Measurements from ENCODE around the gene MAGED2. TPM values are rescaled to one million over a fixed set of nuclear protein-coding genes. Genes with fewer than 3 reads are reported as not detected.

The MAGED2 gene
- polyA plus RNA-seq, 3 donors = 38.3 to 43.5 (median 39.1) TPM

DNA sequence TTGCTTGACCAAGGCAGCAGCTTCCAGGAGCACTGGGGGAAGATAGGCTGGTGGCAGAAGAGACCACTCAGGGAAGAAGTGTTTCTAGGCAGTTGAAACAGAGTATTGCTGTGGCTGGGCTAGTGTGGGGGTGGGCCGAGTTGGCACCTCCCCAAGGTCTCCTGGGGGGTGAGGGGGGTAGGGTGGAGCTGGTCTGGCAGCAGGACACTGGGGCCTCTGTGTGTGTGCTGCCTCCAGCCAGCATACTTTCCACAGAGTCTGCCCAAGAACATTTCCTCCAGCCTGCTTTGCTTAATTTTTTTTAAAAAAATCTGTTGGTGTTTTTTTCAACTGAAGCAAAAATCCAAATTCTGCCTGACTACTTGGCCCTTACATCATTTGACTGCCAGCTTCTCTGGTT, 13.5 kb upstream of the MAGED2 start:
- TF ChIP-seq, protein P1, sequence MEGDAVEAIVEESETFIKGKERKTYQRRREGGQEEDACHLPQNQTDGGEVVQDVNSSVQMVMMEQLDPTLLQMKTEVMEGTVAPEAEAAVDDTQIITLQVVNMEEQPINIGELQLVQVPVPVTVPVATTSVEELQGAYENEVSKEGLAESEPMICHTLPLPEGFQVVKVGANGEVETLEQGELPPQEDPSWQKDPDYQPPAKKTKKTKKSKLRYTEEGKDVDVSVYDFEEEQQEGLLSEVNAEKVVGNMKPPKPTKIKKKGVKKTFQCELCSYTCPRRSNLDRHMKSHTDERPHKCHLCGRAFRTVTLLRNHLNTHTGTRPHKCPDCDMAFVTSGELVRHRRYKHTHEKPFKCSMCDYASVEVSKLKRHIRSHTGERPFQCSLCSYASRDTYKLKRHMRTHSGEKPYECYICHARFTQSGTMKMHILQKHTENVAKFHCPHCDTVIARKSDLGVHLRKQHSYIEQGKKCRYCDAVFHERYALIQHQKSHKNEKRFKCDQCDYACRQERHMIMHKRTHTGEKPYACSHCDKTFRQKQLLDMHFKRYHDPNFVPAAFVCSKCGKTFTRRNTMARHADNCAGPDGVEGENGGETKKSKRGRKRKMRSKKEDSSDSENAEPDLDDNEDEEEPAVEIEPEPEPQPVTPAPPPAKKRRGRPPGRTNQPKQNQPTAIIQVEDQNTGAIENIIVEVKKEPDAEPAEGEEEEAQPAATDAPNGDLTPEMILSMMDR (IDR thresholded peaks at IDR 0.05) = no peak
- no peaks in the 10 kb centered on the region for H3K36me3 ChIP-seq (replicated peaks in 1 of 2; ENCODE audit: control insufficient read depth in 1 of 2, insufficient read depth in 2 of 2, low read length in 2 of 2)
- no peak overlapping the region for H3K27ac ChIP-seq (ENCODE audit: low read depth in 1 of 2, low read length in 2 of 2)
- peaks cover 0 to 3% (median 2%) of the 10 kb centered on the region in 3 donors for H3K27me3 Mint-ChIP-seq (ENCODE audit: low read depth in 3 of 3)
- H3K9me3 Mint-ChIP-seq = no peaks in the 10 kb centered on the region
- DNase-seq = no peak
- intact Hi-C loops (cut with micrococcal nuclease) = no loop called here
- no peaks in the 10 kb centered on the region for H3K9me3 ChIP-seq (replicated peaks in 1 of 2; ENCODE audit: control insufficient read depth in 1 of 2, insufficient read depth in 1 of 2, low read length in 2 of 2)
- H3K4me2 ChIP-seq (replicated peaks; ENCODE audit: extremely low read depth, low read length, poor library complexity, severe bottlenecking) = no peak overlapping the region
- H3K27ac Mint-ChIP-seq = no peak overlapping the region
- no peak overlapping the region for H3K4me3 Mint-ChIP-seq
- no peaks in the 10 kb centered on the region for H3K79me2 ChIP-seq (ENCODE audit: insufficient read depth, low read length)
- no peaks in the 10 kb centered on the region for H3K27me3 ChIP-seq (ENCODE audit: control insufficient read depth in 2 of 2, insufficient read depth in 2 of 2, low read length in 2 of 2)
- H3K4me3 ChIP-seq (replicated peaks in 1 of 3; ENCODE audit: low read depth in 2 of 3, low read length in 3 of 3) = no peak overlapping the region
- no peak overlapping the region for H3K9ac ChIP-seq (ENCODE audit: insufficient read depth, low read length, poor library complexity, severe bottlenecking)
- no peaks in the 10 kb centered on the region for H4K20me1 ChIP-seq (ENCODE audit: insufficient read depth, low read length)
- no CpG with 5 or more reads among the region's 1 CpG for WGBS (ENCODE audit: insufficient coverage)
- no peaks in the 10 kb centered on the region for H3K36me3 Mint-ChIP-seq
- no peaks in the 10 kb centered on the region for H3K4me1 ChIP-seq (ENCODE audit: control insufficient read depth in 1 of 2, insufficient read depth in 2 of 2, low read length in 2 of 2)
- H2AFZ ChIP-seq (ENCODE audit: insufficient read depth, low read depth, low read length, poor library complexity, severe bottlenecking) = no peak overlapping the region
- H3K4me1 Mint-ChIP-seq = no peaks in the 10 kb centered on the region

DNA sequence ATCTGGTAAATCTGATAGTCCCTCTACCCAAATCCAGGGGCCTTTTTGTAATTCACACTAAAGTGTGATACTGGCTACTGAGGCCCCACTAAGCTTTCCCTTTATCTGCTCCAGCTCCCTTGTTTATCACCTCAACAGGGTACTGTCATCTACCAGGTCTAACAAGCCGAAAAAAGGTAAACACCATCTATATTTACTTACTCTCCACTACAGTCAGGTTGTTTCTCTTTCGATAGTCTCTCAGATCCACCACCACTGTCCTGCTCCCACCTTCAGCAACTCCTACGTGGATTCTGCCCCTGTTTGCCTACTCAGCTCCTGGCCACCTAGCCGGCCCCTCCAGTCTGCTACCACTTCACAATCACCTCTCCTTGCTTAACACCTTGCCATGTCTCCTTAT, 12.8 kb upstream of the MAGED2 start:
- Histone ChIP-seq H3K4me3 (replicated peaks in 1 of 3; ENCODE audit: low read depth in 2 of 3, low read length in 3 of 3) (no peak overlapping the region), H3K79me2 (ENCODE audit: insufficient read depth, low read length) (no peaks in the 10 kb centered on the region), H3K27ac (ENCODE audit: low read depth in 1 of 2, low read length in 2 of 2) (no peak overlapping the region), H3K9me3 (replicated peaks in 1 of 2; ENCODE audit: control insufficient read depth in 1 of 2, insufficient read depth in 1 of 2, low read length in 2 of 2) (no peaks in the 10 kb centered on the region), H3K4me1 (ENCODE audit: control insufficient read depth in 1 of 2, insufficient read depth in 2 of 2, low read length in 2 of 2) (no peaks in the 10 kb centered on the region), H2AFZ (ENCODE audit: insufficient read depth, low read depth, low read length, poor library complexity, severe bottlenecking) (no peak overlapping the region), H4K20me1 (ENCODE audit: insufficient read depth, low read length) (no peaks in the 10 kb centered on the region), H3K4me2 (replicated peaks; ENCODE audit: extremely low read depth, low read length, poor library complexity, severe bottlenecking) (no peak overlapping the region), H3K9ac (ENCODE audit: insufficient read depth, low read length, poor library complexity, severe bottlenecking) (no peak overlapping the region), H3K27me3 (ENCODE audit: control insufficient read depth in 2 of 2, insufficient read depth in 2 of 2, low read length in 2 of 2) (no peaks in the 10 kb centered on the region), H3K36me3 (replicated peaks in 1 of 2; ENCODE audit: control insufficient read depth in 1 of 2, insufficient read depth in 2 of 2, low read length in 2 of 2) (no peaks in the 10 kb centered on the region)
- intact Hi-C loops (cut with micrococcal nuclease) = no loop called here
- Mint-ChIP-seq H3K27ac (no peak overlapping the region), H3K9me3 (no peaks in the 10 kb centered on the region), H3K27me3 (ENCODE audit: low read depth in 3 of 3) (peaks cover 0 to 4% (median 3%) of the 10 kb centered on the region in 3 donors), H3K4me3 (no peak overlapping the region), H3K36me3 (no peaks in the 10 kb centered on the region), H3K4me1 (no peaks in the 10 kb centered on the region)
- no peak for DNase-seq
- TF ChIP-seq, protein P1 (IDR thresholded peaks at IDR 0.05) = no peak
- 100% methylated on average over 2 of the region's 4 CpGs for WGBS (ENCODE audit: insufficient coverage)
